ENCODE results near the gene RPL12.
"Not testable (repeated sequence)": the region's sequence is repeated elsewhere in the genome, so short reads cannot be mapped to it uniquely, and the experiment has no call there.

RPL12 gene

GRCh38 chr9:127473501-127473900 lies 22.3 kb upstream of the RPL12 start:
- no peak for TF ChIP-seq CTCF (IDR thresholded peaks at IDR 0.05; ENCODE audit: insufficient read depth, missing control alignments)
- no peak for FAIRE-seq
- DNase-seq (ENCODE audit: insufficient read length, low spot score) = no peak

- FAIRE-seq = no peak
- TF ChIP-seq CTCF (IDR thresholded peaks at IDR 0.05; ENCODE audit: insufficient read depth, missing control alignments) = no peak
These were observed 19.5 kb upstream of the RPL12 start for GRCh38 chr9:127470662-127471061.

GRCh38 chr9:127467621-127468020 lies 16.4 kb upstream of the RPL12 start:
- FAIRE-seq = no peak
- TF ChIP-seq CTCF (IDR thresholded peaks at IDR 0.05; ENCODE audit: insufficient read depth, missing control alignments) = no peak
- no peak for DNase-seq (ENCODE audit: insufficient read length, low spot score)

More at GRCh38 chr9:127470662-127471061, 19.5 kb upstream of the RPL12 start:
- no peak for DNase-seq (ENCODE audit: insufficient read length, low spot score)

GRCh38 chr9:127466407-127466917 lies 15.3 kb upstream of the RPL12 start:
- DNase-seq (ENCODE audit: insufficient read length, low spot score); FAIRE-seq: not testable (repeated sequence)

GRCh38 chr9:127463911-127464310 lies 12.7 kb upstream of the RPL12 start:
- FAIRE-seq (no peak), DNase-seq (ENCODE audit: insufficient read length, low spot score) (no peak)
- TF ChIP-seq CTCF (IDR thresholded peaks at IDR 0.05; ENCODE audit: insufficient read depth, missing control alignments) = no peak

- FAIRE-seq (no peak), DNase-seq (ENCODE audit: insufficient read length, low spot score) (no peak)
- no peak for TF ChIP-seq CTCF (IDR thresholded peaks at IDR 0.05; ENCODE audit: insufficient read depth, missing control alignments)
These were observed 12.2 kb upstream of the RPL12 start for GRCh38 chr9:127463382-127463781.

- FAIRE-seq = no peak
- no peak for TF ChIP-seq CTCF (IDR thresholded peaks at IDR 0.05; ENCODE audit: insufficient read depth, missing control alignments)
- no peak for DNase-seq (ENCODE audit: insufficient read length, low spot score)
These were observed 7.7 kb upstream of the RPL12 start for GRCh38 chr9:127458921-127459320.

Measured in D721Med (cell line).